Measurements from ENCODE around the gene HYAL3.

DNA sequence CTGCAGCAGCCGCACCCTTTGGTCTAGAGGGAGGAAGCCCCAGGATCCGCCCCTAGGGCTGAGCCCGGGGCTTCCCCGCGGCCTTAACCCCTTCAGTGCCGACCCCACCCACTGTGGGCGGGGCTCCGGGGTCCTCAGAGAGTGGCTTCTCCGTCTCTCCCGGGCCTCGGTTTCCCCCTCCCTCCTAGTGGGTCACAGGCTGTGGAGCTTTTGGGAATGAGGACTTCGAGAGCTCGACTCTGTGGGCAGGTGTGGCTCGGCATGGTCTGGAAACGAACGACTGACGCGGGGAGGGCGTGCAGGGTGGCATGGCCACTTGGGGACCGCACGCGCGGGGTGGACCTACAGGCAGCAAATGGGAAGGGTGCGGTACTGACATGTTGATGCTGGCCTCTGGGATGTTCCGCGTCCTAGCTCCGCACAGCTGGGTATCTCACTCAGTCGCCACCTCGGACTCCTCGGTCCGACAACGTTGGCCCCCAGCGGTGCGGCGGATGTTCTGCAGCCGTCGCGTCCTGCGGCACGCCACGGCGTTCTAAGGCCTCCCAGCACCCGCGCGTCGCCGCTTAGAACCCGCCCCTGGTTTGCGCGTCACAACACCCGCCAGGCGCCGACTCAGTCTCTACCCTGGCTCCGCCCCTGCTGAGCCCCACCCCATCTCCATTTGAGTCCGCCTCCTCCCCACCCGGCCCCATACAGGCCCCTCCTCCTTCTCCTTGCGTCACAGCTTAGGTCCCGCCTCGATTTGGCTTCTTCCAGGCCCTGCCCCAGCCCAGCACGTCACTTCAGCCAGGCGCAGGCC lies at the start of gene HYAL3, which contains the start of gene NAA80:
- TF ChIP-seq POLR2A (IDR thresholded peaks at IDR 0.05; ENCODE audit: borderline replicate concordance, extremely low read depth, insufficient read depth, insufficient read length) (peak; percentile 72), CTCF (IDR thresholded peaks at IDR 0.05 in 2 of 3, conservative IDR thresholded peaks at IDR 0.05 in 1 of 3; ENCODE audit: borderline replicate concordance in 1 of 3, insufficient read depth in 1 of 3, low read depth in 2 of 3, low read length in 2 of 3) (peak in 2 of 3 experiments; percentile 11 to 30; a peak in 3 of 6 replicates)

All from HCT116 (cell line).